Thymus (tissue), 11 donors: Measurements from ENCODE around the gene TMBIM1. TPM values are rescaled to one million over a fixed set of nuclear protein-coding genes. Genes with fewer than 3 reads are reported as not detected.
A peak's percentile ranks its signal among the peaks of the same experiment; 100 is the strongest.

Source experiments
- DNase-seq, 9 donors: peaks; one replicate each; pipeline ENCODE4 v3.0.0-alpha.2; 2013; ENCODE audit warnings: low spot score in 9 of 9, low read depth in 6 of 9, missing footprints in 1 of 9
- H3K27ac ChIP-seq, 2 donors: one replicate each; pipeline ENCODE4 v1.5.1; 2013; ENCODE audit warnings: control low read depth in 1 of 2, low read depth in 1 of 2, low read length in 1 of 2, mild to moderate bottlenecking in 1 of 2, moderate library complexity in 1 of 2
- H3K27me3 ChIP-seq, 2 donors: one replicate each; pipeline ENCODE4 v1.5.1; 2013; ENCODE audit warnings: low read length in 1 of 2; ENCODE audit not compliant: control insufficient read depth in 2 of 2, insufficient read depth in 1 of 2
- H3K36me3 ChIP-seq, 2 donors: one replicate each; pipeline ENCODE4 v1.5.1; 2013; ENCODE audit warnings: low read length in 1 of 2, mild to moderate bottlenecking in 1 of 2, moderate library complexity in 1 of 2; ENCODE audit not compliant: control insufficient read depth in 2 of 2, insufficient read depth in 2 of 2
- H3K4me1 ChIP-seq, 2 donors: one replicate each; pipeline ENCODE4 v1.5.1; 2013; ENCODE audit warnings: low read length in 2 of 2; ENCODE audit not compliant: control insufficient read depth in 2 of 2, insufficient read depth in 2 of 2
- H3K4me3 ChIP-seq, 2 donors: one replicate each; pipeline ENCODE4 v1.5.1; 2013; ENCODE audit warnings: low read length in 2 of 2, control low read depth in 1 of 2, mild to moderate bottlenecking in 1 of 2
- H3K9me3 ChIP-seq, 2 donors: one replicate each; pipeline ENCODE4 v1.5.1; 2013; ENCODE audit warnings: low read length in 1 of 2, mild to moderate bottlenecking in 1 of 2; ENCODE audit not compliant: control insufficient read depth in 2 of 2, insufficient read depth in 1 of 2
- whole genome bisulfite sequencing: extraction: QIAGEN DNeasy Blood & Tissue Kit; methylation state at CpG from one replicate; pipeline ENCODE4 v1.1.7; 2013; 5-methylcytosine and 5-hydroxymethylcytosine counted together
- polyA plus RNA-seq: library from polyadenylated mRNA; stranded (reverse); fragments of 200-250 nt; gene quantifications from one replicate; pipeline ENCODE4 v1.2.3, GENCODE V29; 2013
- total RNA-seq: library from RNA; stranded (reverse); fragments of 120-200 nt; gene quantifications from one replicate; pipeline ENCODE4 v1.2.4, GENCODE V29; 2013
- donor health status: healthy.

Gene TMBIM1
- total and polyA plus RNA-seq, 2 donors: 44.0 to 56.2 TPM

DNA sequence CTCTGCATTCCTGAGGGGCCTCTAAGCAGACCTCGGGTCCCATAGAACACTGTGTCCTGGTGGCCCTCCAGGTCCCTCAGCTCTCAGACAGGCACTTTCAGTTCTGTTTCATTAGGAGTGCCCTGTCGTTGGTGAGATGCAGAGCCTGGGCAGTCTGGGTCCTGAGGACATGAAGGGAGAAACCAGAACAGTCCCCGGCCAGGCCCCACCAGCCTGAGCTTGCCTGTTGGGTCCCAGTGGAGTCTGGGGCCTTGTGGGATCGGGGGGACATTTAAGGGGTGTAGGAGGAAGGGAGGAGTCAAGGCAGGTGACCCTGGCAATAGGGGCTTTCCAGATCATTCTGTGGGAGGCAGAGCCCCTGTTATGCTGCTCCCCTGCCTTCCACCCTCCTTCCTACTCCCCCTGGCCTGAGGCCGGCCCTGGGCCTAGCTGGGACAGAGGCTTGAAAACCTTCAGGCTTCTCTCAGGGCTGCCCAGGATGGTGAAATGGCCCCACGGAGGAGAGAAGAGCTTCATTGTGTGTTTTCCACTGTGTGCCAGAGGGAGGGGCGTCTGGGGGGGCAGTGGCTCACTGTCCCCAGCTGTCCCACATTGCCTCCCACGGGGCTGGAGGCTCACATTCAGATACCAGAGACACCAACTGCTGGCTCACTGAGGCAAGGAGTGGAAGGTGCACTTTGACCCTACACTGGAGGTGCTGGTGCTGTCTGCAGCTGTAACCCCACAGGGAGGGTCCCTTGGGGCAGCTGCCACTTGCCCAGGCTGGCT is 37.7 kb upstream of the TMBIM1 start:
- 88% methylated on average over 8 of the region's 8 CpGs for WGBS
- Histone ChIP-seq H3K36me3 (no peaks in the 10 kb centered on the region), H3K4me1 (peaks cover 23 to 62% of the 10 kb centered on the region in 2 donors), H3K4me3 (no peak overlapping the region), H3K9me3 (no peaks in the 10 kb centered on the region), H3K27me3 (no peaks in the 10 kb centered on the region), H3K27ac (peak overlapping the region; percentile 44 to 61)
- no peak for DNase-seq

DNA sequence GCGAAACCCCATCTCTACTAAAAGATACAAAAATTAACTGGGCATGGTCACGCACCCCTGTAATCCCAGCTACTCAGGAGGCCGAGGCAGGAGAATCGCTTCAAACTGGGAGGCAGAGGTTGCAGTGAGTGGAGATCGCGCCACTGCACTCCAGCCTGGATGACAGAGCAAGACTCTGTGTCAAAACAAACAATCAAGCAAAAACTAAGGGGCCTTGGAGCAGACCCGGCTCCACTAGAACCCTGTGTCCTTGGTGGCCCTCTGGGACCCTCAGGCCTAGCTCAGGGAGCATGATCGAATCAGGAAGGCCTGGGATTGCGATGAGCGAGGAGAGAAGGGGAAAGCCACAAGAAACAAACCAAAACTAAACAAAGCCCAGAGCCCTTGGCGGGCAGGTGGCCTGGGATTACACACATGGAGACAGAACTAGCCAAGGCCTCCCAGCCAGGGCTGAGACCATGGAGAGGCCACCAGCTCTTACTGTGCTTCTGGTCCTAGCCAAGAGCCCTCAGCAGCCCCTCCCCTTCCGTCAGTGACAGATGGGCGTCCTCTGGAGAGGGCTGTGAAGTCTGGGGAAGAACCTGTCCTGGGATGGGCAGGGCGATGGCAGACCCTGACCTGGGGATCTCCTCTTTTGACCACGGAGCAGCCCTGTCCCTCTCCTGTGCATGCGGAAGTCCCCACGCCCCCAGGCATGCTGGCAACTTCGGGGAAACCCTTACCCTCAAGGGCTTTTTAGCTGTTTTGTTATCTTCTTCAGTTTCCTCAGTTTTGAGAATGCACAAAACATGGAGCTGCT is 36.9 kb upstream of the TMBIM1 start:
- Histone ChIP-seq H3K27me3 (peaks cover 0 to under 1% of the 10 kb centered on the region in 2 donors), H3K36me3 (no peaks in the 10 kb centered on the region), H3K4me3 (no peak overlapping the region), H3K27ac (peak overlapping the region; percentile 56 to 61), H3K4me1 (peaks cover 24 to 64% of the 10 kb centered on the region in 2 donors), H3K9me3 (no peaks in the 10 kb centered on the region)
- no peak for DNase-seq
- WGBS: 82% methylated on average over 18 of the region's 18 CpGs

- Histone ChIP-seq H3K27me3 (peaks cover 0 to 10% of the 10 kb centered on the region in 2 donors), H3K27ac (no peak overlapping the region), H3K4me3 (no peak overlapping the region), H3K36me3 (no peaks in the 10 kb centered on the region), H3K9me3 (no peaks in the 10 kb centered on the region), H3K4me1 (peaks cover 27 to 70% of the 10 kb centered on the region in 2 donors)
- 98% methylated on average over 2 of the region's 2 CpGs for WGBS
- DNase-seq: no peak
Measured at GRCh38 chr2:218328294-218328693, 36.0 kb upstream of the TMBIM1 start.

DNA sequence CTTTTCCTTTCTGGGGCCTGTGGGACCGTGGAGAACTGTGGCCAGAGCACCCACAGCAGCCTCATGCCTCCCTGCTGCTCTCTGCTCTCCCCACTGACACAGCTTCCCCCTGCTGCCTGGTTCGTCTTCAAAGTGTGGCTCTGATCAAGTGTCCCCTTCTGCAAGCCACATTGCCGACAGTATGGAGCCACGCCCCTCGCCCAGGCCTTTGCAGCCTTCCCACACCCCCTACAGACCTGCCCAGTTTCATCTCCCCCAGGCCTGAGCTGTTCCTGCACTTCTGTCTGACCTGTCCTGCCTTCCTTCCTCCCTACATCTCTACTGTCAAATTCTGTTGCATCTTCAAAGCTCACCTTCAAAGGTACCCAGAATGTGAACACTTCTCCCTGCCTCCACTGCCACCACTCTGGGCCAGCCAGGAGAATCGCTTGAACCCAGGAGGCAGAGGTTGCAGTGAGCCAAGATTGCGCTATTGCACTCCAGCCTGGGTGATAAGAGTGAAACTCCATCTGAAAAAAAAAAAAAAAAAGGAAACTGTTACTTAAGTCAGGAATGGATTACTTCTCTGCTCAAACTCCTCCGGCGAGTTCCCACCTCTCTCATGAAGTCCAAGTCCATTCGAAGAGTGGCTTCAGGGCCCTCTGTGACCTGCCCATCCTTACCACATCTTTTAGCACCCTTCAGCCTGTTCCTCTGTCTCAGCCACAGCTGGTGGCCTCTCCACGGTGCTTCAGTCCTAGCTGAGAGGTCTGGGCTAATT is 35.3 kb upstream of the TMBIM1 start:
- no peak overlapping the region for H3K4me3 ChIP-seq
- H3K36me3 ChIP-seq: no peaks in the 10 kb centered on the region
- 66% methylated on average over 11 of the region's 11 CpGs for WGBS
- no peaks in the 10 kb centered on the region for H3K9me3 ChIP-seq
- no peak overlapping the region for H3K27ac ChIP-seq
- peaks cover 0 to 11% of the 10 kb centered on the region in 2 donors for H3K27me3 ChIP-seq
- no peak for DNase-seq
- peaks cover 24 to 65% of the 10 kb centered on the region in 2 donors for H3K4me1 ChIP-seq

- no peak overlapping the region for H3K4me3 ChIP-seq
- peaks cover 28 to 62% of the 10 kb centered on the region in 2 donors for H3K4me1 ChIP-seq
- no peaks in the 10 kb centered on the region for H3K9me3 ChIP-seq
- peaks cover 0 to 11% of the 10 kb centered on the region in 2 donors for H3K27me3 ChIP-seq
- DNase-seq: peak in 2 of 9 donors; percentile 41 to 74
- H3K27ac ChIP-seq: no peak overlapping the region
- H3K36me3 ChIP-seq: no peaks in the 10 kb centered on the region
- WGBS: 22% methylated on average over 2 of the region's 2 CpGs
Measured at GRCh38 chr2:218326315-218326714, 34.0 kb upstream of the TMBIM1 start.

- H3K4me1 ChIP-seq: peaks cover 28 to 64% of the 10 kb centered on the region in 2 donors
- H3K9me3 ChIP-seq: no peaks in the 10 kb centered on the region
- WGBS: 69% methylated on average over 4 of the region's 4 CpGs
- H3K4me3 ChIP-seq: no peak overlapping the region
- no peaks in the 10 kb centered on the region for H3K36me3 ChIP-seq
- no peak overlapping the region for H3K27ac ChIP-seq
- DNase-seq: no peak
- peaks cover 0 to 11% of the 10 kb centered on the region in 2 donors for H3K27me3 ChIP-seq
Measured at GRCh38 chr2:218325566-218326160, 33.4 kb upstream of the TMBIM1 start.

DNA sequence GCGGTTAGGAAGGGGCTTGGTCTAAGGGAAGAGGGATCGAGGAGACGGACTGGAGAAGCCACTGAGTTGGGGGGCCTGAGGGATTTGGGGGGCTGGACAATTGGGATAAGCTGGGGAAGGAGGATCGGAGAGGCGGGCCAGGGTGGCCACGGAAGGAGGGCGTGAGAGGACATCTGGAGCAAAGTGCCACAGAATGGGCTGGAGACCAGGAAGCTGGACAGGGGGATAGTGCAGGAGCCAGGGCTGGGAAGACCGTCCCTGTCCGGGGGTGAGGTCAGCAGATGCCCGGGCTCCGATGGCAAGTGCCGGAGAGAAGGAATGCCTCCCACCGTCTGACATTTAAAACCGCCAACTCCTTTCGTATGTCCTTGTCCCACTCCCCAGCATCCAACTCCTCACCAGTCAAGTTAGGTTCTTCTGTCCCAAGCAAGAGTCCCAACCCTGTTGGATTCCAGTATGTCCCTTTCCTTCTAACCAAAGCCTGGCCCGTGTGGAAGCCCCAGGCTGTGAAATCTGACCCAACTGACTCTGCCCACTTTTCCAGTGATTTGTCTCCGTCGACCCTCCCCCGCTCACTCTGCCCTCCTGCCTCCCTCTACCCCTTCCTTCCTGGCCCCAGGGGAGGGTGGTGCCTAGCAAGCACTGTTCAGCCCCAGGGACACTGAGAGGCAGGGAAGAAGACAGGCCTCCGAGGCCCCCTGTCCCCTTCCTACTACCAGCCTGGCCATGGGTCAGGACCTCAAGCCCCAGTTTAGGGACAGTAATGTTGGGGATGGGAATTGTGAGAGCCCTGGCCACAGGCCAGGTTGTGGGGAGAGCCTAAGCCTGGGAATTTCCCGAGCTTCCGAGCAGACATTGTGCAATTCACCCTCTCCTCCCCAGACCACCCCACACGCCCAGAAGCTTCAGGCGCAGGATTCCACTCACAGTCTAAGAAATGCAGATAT is 31.5 kb upstream of the TMBIM1 start:
- Histone ChIP-seq H3K27me3 (peaks cover 0 to 11% of the 10 kb centered on the region in 2 donors), H3K4me3 (peak overlapping the region; percentile 38 to 73), H3K36me3 (no peaks in the 10 kb centered on the region), H3K9me3 (no peaks in the 10 kb centered on the region), H3K27ac (peak overlapping the region; percentile 6 to 33), H3K4me1 (peaks cover 28 to 52% of the 10 kb centered on the region in 2 donors)
- peak in 1 of 9 donors; percentile 35 for DNase-seq
- WGBS: 15% methylated on average over 24 of the region's 24 CpGs
